Neural cell (in vitro differentiated cells): ENCODE measurements around the gene ERH. TPM values are rescaled to one million over a fixed set of nuclear protein-coding genes. Genes with fewer than 3 reads are reported as not detected.

ENCODE experiments used
- H2AFZ ChIP-seq: fragments of 200-600, 300-800 bp; sonication (generic), shearing (Covaris generic); 2 replicates; pipeline ENCODE4 v1.6.0; 2014; ENCODE audit warnings: low read depth, mild to moderate bottlenecking, antibody characterized with exemption, low read length, moderate library complexity
- H3F3A ChIP-seq: fragments of 200-600 bp; shearing (Covaris generic); 2 replicates; pipeline ENCODE4 v1.6.1; 2016; ENCODE audit warnings: mild to moderate bottlenecking, moderate library complexity, mixed read lengths, antibody characterized with exemption, low read length; ENCODE audit not compliant: insufficient read depth, poor library complexity, severe bottlenecking
- H3K27ac ChIP-seq: fragments of 200-600, 300-800 bp; sonication (generic), shearing (Covaris generic); 2 replicates; pipeline ENCODE4 v1.5.1; 2014; ENCODE audit warnings: mild to moderate bottlenecking, low read length, moderate library complexity
- H3K27me3 ChIP-seq: fragments of 300-800, 200-600 bp; sonication (generic), shearing (Covaris generic); 2 replicates; pipeline ENCODE4 v1.6.0; 2014; ENCODE audit warnings: mild to moderate bottlenecking, low read depth, low read length, moderate library complexity; ENCODE audit not compliant: insufficient read depth
- H3K36me3 ChIP-seq: fragments of 300-800, 200-600 bp; sonication (generic), shearing (Covaris generic); 2 replicates; pipeline ENCODE4 v1.5.1; 2014; ENCODE audit warnings: mild to moderate bottlenecking, antibody characterized with exemption, low read length, moderate library complexity; ENCODE audit not compliant: insufficient read depth
- H3K4me2 ChIP-seq: fragments of 300-800, 200-600 bp; sonication (generic), shearing (Covaris generic); 2 replicates; pipeline ENCODE4 v1.6.0; 2014; ENCODE audit warnings: mild to moderate bottlenecking, low read length
- H3K4me3 ChIP-seq: fragments of 300-800, 200-600 bp; sonication (generic), shearing (Covaris generic); 2 replicates; pipeline ENCODE4 v1.5.1; 2014; ENCODE audit warnings: mild to moderate bottlenecking, low read length, moderate library complexity
- H3K79me2 ChIP-seq: fragments of 200-600 bp; shearing (Covaris generic); replicated peaks from 2 replicates; pipeline ENCODE4 v1.6.0; 2014; ENCODE audit warnings: mild to moderate bottlenecking, low read length, moderate library complexity; ENCODE audit not compliant: insufficient read depth
- H3K9ac ChIP-seq: fragments of 300-800, 200-600 bp; sonication (generic), shearing (Covaris generic); 2 replicates; pipeline ENCODE4 v1.6.1; 2016; ENCODE audit warnings: mild to moderate bottlenecking, low read length, mixed read lengths
- H3K9me2 ChIP-seq: fragments of 200-600 bp; shearing (Covaris generic); 2 replicates; pipeline ENCODE4 v1.6.1; 2016; ENCODE audit warnings: mild to moderate bottlenecking, low read length, mixed read lengths; ENCODE audit not compliant: insufficient read depth
- H3K9me3 ChIP-seq: fragments of 200-600, 300-800 bp; sonication (generic), shearing (Covaris generic); 2 replicates; pipeline ENCODE4 v1.6.1; 2016; ENCODE audit warnings: mild to moderate bottlenecking, mixed run types, low read length, moderate library complexity, mixed read lengths
- H4K20me1 ChIP-seq: fragments of 200-600 bp; shearing (Covaris generic); 2 replicates; pipeline ENCODE4 v1.6.1; 2016; ENCODE audit warnings: mild to moderate bottlenecking, mixed run types; ENCODE audit not compliant: insufficient read depth
- EP300 ChIP-seq: fragments of 450-650 bp; conservative IDR thresholded peaks from 2 replicates; pipeline ENCODE4 v1.6.1; 2014; ENCODE audit warnings: antibody characterized with exemption, mild to moderate bottlenecking, moderate library complexity; ENCODE audit not compliant: poor library complexity, severe bottlenecking
- EZH2 ChIP-seq: fragments of 200-600, 300-800 bp; shearing (Covaris generic), sonication (generic); IDR thresholded peaks from 2 replicates; pipeline ENCODE4 v1.6.1; 2014; ENCODE audit warnings: antibody characterized with exemption, low read length, borderline replicate concordance, mild to moderate bottlenecking; ENCODE audit not compliant: insufficient read depth, poor library complexity, severe bottlenecking
- MXI1 ChIP-seq: fragments of 450-650 bp; conservative IDR thresholded peaks from 2 replicates; pipeline ENCODE4 v1.6.1; 2014; ENCODE audit warnings: antibody characterized with exemption, mild to moderate bottlenecking; ENCODE audit not compliant: poor library complexity, severe bottlenecking
- POLR2AphosphoS5 ChIP-seq: IDR thresholded peaks from 2 replicates; pipeline ENCODE4 v1.6.1; 2012
- RAD21 ChIP-seq: fragments of 450-650 bp; conservative IDR thresholded peaks from 2 replicates; pipeline ENCODE4 v1.6.1; 2014; ENCODE audit warnings: antibody characterized with exemption, mild to moderate bottlenecking, moderate library complexity
- SMC3 ChIP-seq: fragments of 450-650 bp; conservative IDR thresholded peaks from 2 replicates; pipeline ENCODE4 v1.6.1; 2014; ENCODE audit warnings: antibody characterized with exemption, mild to moderate bottlenecking, moderate library complexity; ENCODE audit not compliant: poor library complexity
- TAF1 ChIP-seq: IDR thresholded peaks from 2 replicates; pipeline ENCODE4 v1.6.1; 2012; ENCODE audit warnings: low read depth
- polyA plus RNA-seq: library from polyadenylated mRNA; depleted of rRNA; stranded (reverse); fragments of >200 nt; gene quantifications from 2 replicates; pipeline ENCODE4 v1.2.3, GENCODE V29; 2014
- TF ChIP-seq, protein P1 (sequence below): IDR thresholded peaks from 2 replicates; pipeline ENCODE4 v1.6.1; 2012; ENCODE audit warnings: borderline replicate concordance
- TF ChIP-seq, protein P2 (sequence below): fragments of 450-650 bp; IDR thresholded peaks from 2 replicates; pipeline ENCODE4 v1.5.1; 2014; ENCODE audit warnings: antibody characterized with exemption, mild to moderate bottlenecking, moderate library complexity; ENCODE audit not compliant: poor library complexity, severe bottlenecking

The ERH gene
- polyA plus RNA-seq, 1 donor from 2014 or later, result 480 TPM

DNA sequence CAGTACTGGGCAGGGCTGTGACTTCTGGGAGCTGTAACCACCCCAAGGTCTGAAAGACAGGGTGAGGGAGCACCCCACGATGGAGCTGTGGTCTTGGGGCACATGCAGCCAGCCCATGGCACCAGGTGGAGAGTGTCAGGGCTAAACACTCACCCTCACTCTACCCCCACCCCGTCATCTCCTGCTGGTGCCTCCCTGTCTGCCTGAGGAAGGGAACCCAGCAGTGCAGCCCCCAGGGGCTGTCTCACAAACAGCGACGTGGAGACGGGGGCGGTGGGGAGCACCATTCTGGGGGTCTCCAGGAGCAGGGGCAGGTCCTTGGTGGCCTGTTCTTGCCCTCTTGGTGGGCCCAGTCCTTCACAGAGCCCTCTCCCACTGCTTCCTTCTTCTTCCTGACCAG lies 63.5 kb downstream of the ERH start:
- H3K36me3 ChIP-seq, result peaks cover 4% of the 10 kb centered on the region
- no peaks in the 10 kb centered on the region for H3K27me3 ChIP-seq
- no peaks in the 10 kb centered on the region for H3K9me3 ChIP-seq
- H3K79me2 ChIP-seq, result no peaks in the 10 kb centered on the region
- H3K9me2 ChIP-seq, result no peaks in the 10 kb centered on the region
- TF ChIP-seq, protein P1, sequence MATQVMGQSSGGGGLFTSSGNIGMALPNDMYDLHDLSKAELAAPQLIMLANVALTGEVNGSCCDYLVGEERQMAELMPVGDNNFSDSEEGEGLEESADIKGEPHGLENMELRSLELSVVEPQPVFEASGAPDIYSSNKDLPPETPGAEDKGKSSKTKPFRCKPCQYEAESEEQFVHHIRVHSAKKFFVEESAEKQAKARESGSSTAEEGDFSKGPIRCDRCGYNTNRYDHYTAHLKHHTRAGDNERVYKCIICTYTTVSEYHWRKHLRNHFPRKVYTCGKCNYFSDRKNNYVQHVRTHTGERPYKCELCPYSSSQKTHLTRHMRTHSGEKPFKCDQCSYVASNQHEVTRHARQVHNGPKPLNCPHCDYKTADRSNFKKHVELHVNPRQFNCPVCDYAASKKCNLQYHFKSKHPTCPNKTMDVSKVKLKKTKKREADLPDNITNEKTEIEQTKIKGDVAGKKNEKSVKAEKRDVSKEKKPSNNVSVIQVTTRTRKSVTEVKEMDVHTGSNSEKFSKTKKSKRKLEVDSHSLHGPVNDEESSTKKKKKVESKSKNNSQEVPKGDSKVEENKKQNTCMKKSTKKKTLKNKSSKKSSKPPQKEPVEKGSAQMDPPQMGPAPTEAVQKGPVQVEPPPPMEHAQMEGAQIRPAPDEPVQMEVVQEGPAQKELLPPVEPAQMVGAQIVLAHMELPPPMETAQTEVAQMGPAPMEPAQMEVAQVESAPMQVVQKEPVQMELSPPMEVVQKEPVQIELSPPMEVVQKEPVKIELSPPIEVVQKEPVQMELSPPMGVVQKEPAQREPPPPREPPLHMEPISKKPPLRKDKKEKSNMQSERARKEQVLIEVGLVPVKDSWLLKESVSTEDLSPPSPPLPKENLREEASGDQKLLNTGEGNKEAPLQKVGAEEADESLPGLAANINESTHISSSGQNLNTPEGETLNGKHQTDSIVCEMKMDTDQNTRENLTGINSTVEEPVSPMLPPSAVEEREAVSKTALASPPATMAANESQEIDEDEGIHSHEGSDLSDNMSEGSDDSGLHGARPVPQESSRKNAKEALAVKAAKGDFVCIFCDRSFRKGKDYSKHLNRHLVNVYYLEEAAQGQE, result no peak
- TF ChIP-seq TAF1 (no peak), EZH2 (no peak), SMC3 (no peak), RAD21 (no peak), POLR2AphosphoS5 (no peak), EP300 (no peak), MXI1 (no peak)
- TF ChIP-seq, protein P2, sequence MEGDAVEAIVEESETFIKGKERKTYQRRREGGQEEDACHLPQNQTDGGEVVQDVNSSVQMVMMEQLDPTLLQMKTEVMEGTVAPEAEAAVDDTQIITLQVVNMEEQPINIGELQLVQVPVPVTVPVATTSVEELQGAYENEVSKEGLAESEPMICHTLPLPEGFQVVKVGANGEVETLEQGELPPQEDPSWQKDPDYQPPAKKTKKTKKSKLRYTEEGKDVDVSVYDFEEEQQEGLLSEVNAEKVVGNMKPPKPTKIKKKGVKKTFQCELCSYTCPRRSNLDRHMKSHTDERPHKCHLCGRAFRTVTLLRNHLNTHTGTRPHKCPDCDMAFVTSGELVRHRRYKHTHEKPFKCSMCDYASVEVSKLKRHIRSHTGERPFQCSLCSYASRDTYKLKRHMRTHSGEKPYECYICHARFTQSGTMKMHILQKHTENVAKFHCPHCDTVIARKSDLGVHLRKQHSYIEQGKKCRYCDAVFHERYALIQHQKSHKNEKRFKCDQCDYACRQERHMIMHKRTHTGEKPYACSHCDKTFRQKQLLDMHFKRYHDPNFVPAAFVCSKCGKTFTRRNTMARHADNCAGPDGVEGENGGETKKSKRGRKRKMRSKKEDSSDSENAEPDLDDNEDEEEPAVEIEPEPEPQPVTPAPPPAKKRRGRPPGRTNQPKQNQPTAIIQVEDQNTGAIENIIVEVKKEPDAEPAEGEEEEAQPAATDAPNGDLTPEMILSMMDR, result no peak
- no peaks in the 10 kb centered on the region for H4K20me1 ChIP-seq
- H3K4me3 ChIP-seq, result no peak overlapping the region
- H3F3A ChIP-seq, result no peaks in the 10 kb centered on the region
- H2AFZ ChIP-seq, result no peak overlapping the region
- H3K9ac ChIP-seq, result no peak overlapping the region
- H3K27ac ChIP-seq, result no peak overlapping the region
- no peak overlapping the region for H3K4me2 ChIP-seq

DNA sequence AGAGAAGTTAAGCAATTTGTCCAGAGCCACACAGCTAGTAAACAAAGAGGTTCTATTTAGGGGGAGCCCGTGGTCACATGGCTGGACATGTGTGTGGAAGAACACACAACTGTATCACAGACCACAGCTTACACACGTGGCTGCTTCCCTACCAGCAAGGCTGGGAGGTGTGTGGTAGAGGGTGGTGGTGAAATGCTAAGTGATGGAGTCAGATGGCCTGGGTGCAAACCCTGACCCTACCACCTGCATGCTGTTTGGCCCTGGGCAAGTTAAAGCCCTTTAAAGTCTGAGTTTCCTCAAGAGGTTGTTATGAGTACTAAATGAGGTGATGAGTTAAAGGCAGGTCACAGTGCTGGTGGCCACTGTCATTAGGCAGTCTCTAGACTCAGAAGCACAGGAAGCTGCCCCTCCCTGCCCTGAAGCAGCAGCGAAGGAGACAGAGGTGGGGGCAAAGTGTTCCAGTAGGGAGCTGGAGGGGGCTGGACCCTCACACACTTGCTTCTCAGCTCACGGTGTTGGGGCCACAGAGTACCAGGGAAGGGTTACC lies 64.2 kb downstream of the ERH start:
- Histone ChIP-seq H3K9me2 (no peaks in the 10 kb centered on the region), H3K27me3 (no peaks in the 10 kb centered on the region), H3K9me3 (no peaks in the 10 kb centered on the region), H3K9ac (no peak overlapping the region), H3K4me3 (no peak overlapping the region), H3K4me2 (no peak overlapping the region), H4K20me1 (no peaks in the 10 kb centered on the region), H3K79me2 (no peaks in the 10 kb centered on the region), H3K27ac (no peak overlapping the region), H3F3A (no peaks in the 10 kb centered on the region), H2AFZ (no peak overlapping the region), H3K36me3 (peaks cover 4% of the 10 kb centered on the region)
- no peak for TF ChIP-seq EP300
- TF ChIP-seq MXI1, result no peak
- TF ChIP-seq, protein P1, result no peak
